Adrenal gland (tissue), 12 donors: ENCODE results near the gene DHX32. TPM values are rescaled to one million over a fixed set of nuclear protein-coding genes. Genes with fewer than 3 reads are reported as not detected.

Source experiments
- DNase-seq, 7 donors: peaks; one replicate each; pipeline ENCODE4 v3.0.0-alpha.2; 2019 to 2020
- H3K27ac ChIP-seq, 5 donors: fragments of 200-600 bp; sonication (generic) in 4 of 5; 1 replicate in 3 of 5; 2 replicates in 2 of 5; pipeline versions ENCODE4 v1.5.1 to v1.8.0; 2016 to 2020; ENCODE audit warnings: mild to moderate bottlenecking in 1 of 5
- H3K27me3 ChIP-seq: fragments of 200-600 bp; 2 replicates; pipeline ENCODE4 v1.8.0; 2021
- H3K36me3 ChIP-seq, 2 donors: fragments of 200-600 bp; replicated peaks in 1 of 2; 1 replicate in 1 of 2; 2 replicates in 1 of 2; pipeline versions ENCODE4 v1.5.1 to v1.8.0; 2018 to 2022
- H3K4me1 ChIP-seq, 2 donors: fragments of 200-600 bp; replicated peaks in 1 of 2; 1 replicate in 1 of 2; 2 replicates in 1 of 2; pipeline versions ENCODE4 v1.5.1 to v1.8.0; 2018 to 2021
- H3K4me3 ChIP-seq, 4 donors: fragments of 200-600 bp; sonication (generic) in 3 of 4; one replicate each; pipeline ENCODE4 v1.5.1; 2016 to 2018
- H3K9me3 ChIP-seq, 3 donors: fragments of 200-600 bp; sonication (generic) in 1 of 3; replicated peaks in 1 of 3; 1 replicate in 2 of 3; 2 replicates in 1 of 3; pipeline versions ENCODE4 v1.5.1 to v1.8.0; 2016 to 2021
- CTCF ChIP-seq, 6 experiments: fragments of 450-650 bp in 4 of 6; fragments of 200-600 bp in 2 of 6; sonication (generic) in 1 of 6; IDR thresholded peaks; 1 replicate in 5 of 6; 2 replicates in 1 of 6; pipeline versions ENCODE4 v1.5.1 to v1.8.0; 2016 to 2021; ENCODE audit warnings: antibody characterized with exemption in 6 of 6, mild to moderate bottlenecking in 2 of 6, moderate library complexity in 1 of 6
- POLR2A ChIP-seq, 2 donors: fragments of 450-650 bp; IDR thresholded peaks; one replicate each; pipeline ENCODE4 v1.6.1; 2017; ENCODE audit warnings: antibody characterized with exemption in 2 of 2, mild to moderate bottlenecking in 2 of 2, moderate library complexity in 1 of 2
- WGBS, 4 donors: extraction: QIAGEN DNeasy Blood & Tissue Kit in 2 of 4; methylation state at CpG; one replicate each; pipeline versions ENCODE4 v1.1.5 to v1.1.7; 2013 to 2017; 5-methylcytosine and 5-hydroxymethylcytosine counted together
- intact Hi-C, 2 donors: fragments of 100-400 bp; cut with DNase I; formaldehyde crosslinking; loops; one replicate each; pipeline versions ENCODE4 v1.14.1 to v1.15.0; 2022 to 2023
- polyA plus RNA-seq, 3 donors: library from polyadenylated mRNA; stranded (reverse); fragments of 200-250 nt in 2 of 3; fragments of 350-450 nt in 1 of 3; fragmentation: Illumina TruSeq in 1 of 3; extraction: RNeasy Lipid Tissue Mini Kit (QIAGEN cat#74804) in 1 of 3; gene quantifications; one replicate each; pipeline ENCODE4 v1.2.3, GENCODE V29; 2013 to 2014
- total RNA-seq, 9 donors: library from RNA; depleted of rRNA in 4 of 9; stranded (reverse); fragments of >200 nt in 4 of 9; fragments of 120-200 nt in 1 of 9; fragmentation: NEBNext Ultra II Directional in 1 of 9; extraction: Animal tissue kit (Norgen Biotek cat#: 25700) in 1 of 9; gene quantifications; one replicate each; pipeline versions ENCODE4 v1.1.0 to v1.2.4, GENCODE V29; 2013 to 2023
- donor health status: healthy with polysubstance abuse.
- donor health status: Bipolar disorder and iron deficiency.
- donor health status: DM: yes; HTN: yes; CAD: no.
- donor health status: DM: no; HTN: no; CAD: no.
- donor health status: DM: no; HTN: no; CAD: no.
- donor health status: DM: yes; HTN: yes; CAD: no.

The DHX32 gene
- total and polyA plus RNA-seq, 12 donors: 22.0 to 100 (median 39.2) TPM

DNA sequence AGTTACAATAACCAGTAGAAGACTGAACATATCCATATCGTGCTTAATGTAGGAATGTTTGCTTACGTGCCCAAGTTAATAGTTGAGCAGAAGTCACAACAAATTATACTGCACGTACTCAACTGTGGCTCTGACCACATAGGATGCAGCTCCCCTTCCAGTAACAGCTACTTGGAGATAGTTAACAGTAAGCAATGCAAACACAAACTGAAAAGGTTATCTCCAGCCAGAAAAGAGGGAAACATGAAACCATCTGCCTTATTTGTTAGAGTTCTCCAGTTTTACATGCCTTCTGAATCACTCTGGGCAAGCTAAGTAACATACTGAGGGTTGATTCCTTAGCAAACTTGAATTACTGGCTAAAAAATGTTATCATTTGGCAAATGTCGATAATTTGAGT lies 9.8 kb downstream of the DHX32 start:
- intact Hi-C loops: no loop called here
- Histone ChIP-seq H3K27me3 (no peaks in the 10 kb centered on the region), H3K27ac (no peak overlapping the region), H3K4me3 (no peak overlapping the region), H3K36me3 (peaks cover 0 to 6% of the 10 kb centered on the region in 2 donors), H3K4me1 (no peaks in the 10 kb centered on the region), H3K9me3 (no peaks in the 10 kb centered on the region)
- no peak for TF ChIP-seq CTCF (IDR thresholded peaks at IDR 0.05)
- no peak for TF ChIP-seq POLR2A (IDR thresholded peaks at IDR 0.05)
- no peak for DNase-seq
- WGBS, 4 donors: 89 to 95% (median 93%) methylated on average over 4 of the region's 4 CpGs

DNA sequence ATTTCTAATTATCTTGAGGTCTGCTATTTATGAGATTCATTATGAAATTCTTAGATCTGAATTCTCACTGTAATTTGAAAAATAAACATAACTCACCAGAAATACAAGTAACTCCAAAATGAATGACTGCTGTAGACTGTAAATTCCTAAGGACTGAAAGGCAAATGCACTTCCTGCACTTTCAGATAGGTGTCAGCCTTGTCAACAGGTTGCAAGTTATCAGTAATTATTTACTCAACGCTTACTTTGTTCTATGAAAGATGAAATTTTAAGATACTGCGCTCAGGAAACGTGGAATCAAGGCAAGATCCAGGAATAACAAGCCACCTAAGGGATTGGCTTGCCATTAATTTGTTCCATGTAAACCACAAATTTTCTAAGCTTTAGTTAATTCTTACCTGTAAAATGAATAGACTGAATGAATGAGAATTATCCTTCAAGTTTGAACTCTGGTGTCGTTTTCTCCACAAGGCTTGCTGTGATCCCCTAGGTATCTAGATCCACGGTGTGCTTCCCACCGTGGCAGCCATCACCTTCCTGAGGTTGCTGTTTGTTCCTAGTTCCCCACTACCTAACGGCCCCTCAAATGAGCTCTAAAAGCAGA lies 12.6 kb downstream of the DHX32 start:
- H3K9me3 ChIP-seq: no peaks in the 10 kb centered on the region
- intact Hi-C loops: no loop called here
- WGBS, 4 donors: 64 to 70% (median 65%) methylated on average over 7 of the region's 7 CpGs
- H3K4me3 ChIP-seq: no peak overlapping the region
- TF ChIP-seq CTCF (IDR thresholded peaks at IDR 0.05) (peak; percentile 66 to 79 (median 76)), POLR2A (IDR thresholded peaks at IDR 0.05) (no peak)
- no peak overlapping the region for H3K27ac ChIP-seq
- H3K27me3 ChIP-seq: no peaks in the 10 kb centered on the region
- H3K4me1 ChIP-seq: no peaks in the 10 kb centered on the region
- H3K36me3 ChIP-seq: peaks cover 0 to 20% of the 10 kb centered on the region in 2 donors
- peak in 3 of 7 donors; percentile 20 to 42 (median 41) for DNase-seq

- TF ChIP-seq POLR2A (IDR thresholded peaks at IDR 0.05) (no peak), CTCF (IDR thresholded peaks at IDR 0.05) (no peak)
- H3K27ac ChIP-seq: no peak overlapping the region
- intact Hi-C loops: no loop called here
- no peaks in the 10 kb centered on the region for H3K27me3 ChIP-seq
- H3K4me1 ChIP-seq: no peaks in the 10 kb centered on the region
- H3K9me3 ChIP-seq: no peaks in the 10 kb centered on the region
- DNase-seq: no peak
- no peak overlapping the region for H3K4me3 ChIP-seq
- peaks cover 0 to 20% of the 10 kb centered on the region in 2 donors for H3K36me3 ChIP-seq
- WGBS, 4 donors: 93 to 96% (median 95%) methylated on average over 7 of the region's 7 CpGs
These were observed 14.6 kb downstream of the DHX32 start for GRCh38 chr10:125866421-125867029.

DNA sequence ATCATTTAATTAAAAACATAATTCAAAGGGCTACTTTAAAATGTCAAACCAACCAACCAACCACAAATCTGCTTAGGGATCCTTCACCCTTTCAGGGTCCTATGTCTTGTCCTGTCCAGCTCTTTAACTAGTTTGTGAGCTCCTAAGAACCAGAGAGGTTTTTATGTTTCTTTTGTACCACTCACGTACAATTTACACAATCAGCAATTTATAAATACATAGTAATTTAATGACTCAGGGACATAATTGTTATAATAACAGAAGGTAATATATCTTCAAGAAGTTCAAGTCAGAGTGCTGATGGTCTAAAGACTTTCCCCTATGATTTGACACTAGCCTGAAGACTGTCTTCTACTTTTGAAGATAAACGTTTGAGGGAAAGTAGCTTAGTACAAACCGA lies 16.0 kb downstream of the DHX32 start:
- Histone ChIP-seq H3K9me3 (no peaks in the 10 kb centered on the region), H3K4me3 (no peak overlapping the region), H3K27ac (no peak overlapping the region), H3K4me1 (no peaks in the 10 kb centered on the region), H3K27me3 (no peaks in the 10 kb centered on the region), H3K36me3 (peaks cover 0 to 20% of the 10 kb centered on the region in 2 donors)
- WGBS, 4 donors: 85 to 94% (median 88%) methylated on average over 3 of the region's 3 CpGs
- DNase-seq: no peak
- no peak for TF ChIP-seq CTCF (IDR thresholded peaks at IDR 0.05)
- no peak for TF ChIP-seq POLR2A (IDR thresholded peaks at IDR 0.05)
- intact Hi-C loops: no loop called here
